Measurements from ENCODE around the gene BTNL8.
"Not testable (repeated sequence)": the region's sequence is repeated elsewhere in the genome, so short reads cannot be mapped to it uniquely, and the experiment has no call there.

BTNL8 gene

GRCh38 chr5:180885845-180886529 is 13.0 kb upstream of the BTNL8 start:
- not testable (repeated sequence) for H3K27ac ChIP-seq (ENCODE audit: low read depth, low read length); H3K9ac ChIP-seq (ENCODE audit: low read length); H3K4me1 ChIP-seq (ENCODE audit: control insufficient read depth, insufficient read depth, low read length); H3K36me3 ChIP-seq (ENCODE audit: control insufficient read depth, insufficient read depth, low read length); H3K9me3 ChIP-seq (ENCODE audit: control insufficient read depth, insufficient read depth, low read depth, low read length); H3K27me3 ChIP-seq (ENCODE audit: control insufficient read depth, insufficient read depth, low read length)
- peak overlapping the region; percentile 6; the same call in 1 of the 2 replicates for H3K4me3 ChIP-seq (ENCODE audit: low read depth, low read length)

DNA sequence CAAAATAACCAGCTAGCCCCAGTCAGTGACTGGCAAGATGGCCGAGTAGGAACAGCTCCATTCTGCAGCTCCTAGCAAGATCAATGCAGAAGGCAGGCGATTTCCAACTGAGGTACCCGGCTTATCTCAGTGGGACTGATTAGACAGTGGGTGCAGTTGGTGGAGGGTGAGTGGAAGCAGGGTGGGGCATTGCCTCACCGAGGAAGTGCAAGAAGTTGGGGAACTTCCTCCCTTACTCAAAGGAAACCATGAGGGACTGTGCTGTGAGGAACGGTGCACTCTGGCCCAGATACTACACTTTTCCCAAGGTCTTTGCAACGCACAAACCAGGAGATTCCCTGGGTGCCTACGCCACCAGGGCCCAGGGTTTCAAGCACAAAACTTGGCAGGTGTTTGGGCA is 9.6 kb upstream of the BTNL8 start:
- Histone ChIP-seq H3K9me3 (ENCODE audit: control insufficient read depth, insufficient read depth, low read depth, low read length) (peaks cover 2% of the 10 kb centered on the region; the same call in 1 of the 2 replicates), H3K36me3 (ENCODE audit: control insufficient read depth, insufficient read depth, low read length) (no peaks in the 10 kb centered on the region), H3K4me1 (ENCODE audit: control insufficient read depth, insufficient read depth, low read length) (no peaks in the 10 kb centered on the region), H3K9ac (ENCODE audit: low read length) (no peak overlapping the region), H3K27me3 (ENCODE audit: control insufficient read depth, insufficient read depth, low read length) (no peaks in the 10 kb centered on the region), H3K4me3 (ENCODE audit: low read depth, low read length) (no peak overlapping the region), H3K27ac (ENCODE audit: low read depth, low read length) (no peak overlapping the region)

GRCh38 chr5:180895330-180895729 is 3.6 kb upstream of the BTNL8 start:
- H3K9ac ChIP-seq (ENCODE audit: low read length); H3K27me3 ChIP-seq (ENCODE audit: control insufficient read depth, insufficient read depth, low read length); H3K4me3 ChIP-seq (ENCODE audit: low read depth, low read length); H3K9me3 ChIP-seq (ENCODE audit: control insufficient read depth, insufficient read depth, low read depth, low read length); H3K36me3 ChIP-seq (ENCODE audit: control insufficient read depth, insufficient read depth, low read length); H3K27ac ChIP-seq (ENCODE audit: low read depth, low read length); H3K4me1 ChIP-seq (ENCODE audit: control insufficient read depth, insufficient read depth, low read length): not testable (repeated sequence)

DNA sequence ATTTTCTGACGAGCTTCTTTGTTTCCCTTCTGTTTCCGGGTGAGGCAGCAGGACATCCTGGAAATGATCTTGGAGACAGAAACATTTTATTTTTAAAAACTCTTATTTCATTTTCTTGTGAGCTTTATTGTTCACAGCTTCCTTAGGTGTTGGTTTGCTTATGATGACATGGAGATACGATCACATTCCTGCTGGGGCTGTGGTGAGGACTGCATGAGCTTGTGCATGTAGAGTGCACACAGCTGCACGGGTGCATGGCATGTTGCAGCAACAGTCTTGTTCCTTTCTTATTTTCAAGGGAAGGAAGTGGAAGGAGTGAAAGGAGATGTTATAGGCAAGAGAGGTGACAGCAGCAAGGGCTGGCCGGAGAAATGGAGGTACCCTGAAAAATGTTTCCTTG is 1.2 kb downstream of the BTNL8 start:
- no peaks in the 10 kb centered on the region for H3K4me1 ChIP-seq (ENCODE audit: control insufficient read depth, insufficient read depth, low read length)
- no peaks in the 10 kb centered on the region for H3K9me3 ChIP-seq (ENCODE audit: control insufficient read depth, insufficient read depth, low read depth, low read length)
- H3K9ac ChIP-seq (ENCODE audit: low read length), result no peak overlapping the region
- H3K27ac ChIP-seq (ENCODE audit: low read depth, low read length), result no peak overlapping the region
- H3K36me3 ChIP-seq (ENCODE audit: control insufficient read depth, insufficient read depth, low read length), result no peaks in the 10 kb centered on the region
- H3K4me3 ChIP-seq (ENCODE audit: low read depth, low read length), result no peak overlapping the region
- no peaks in the 10 kb centered on the region for H3K27me3 ChIP-seq (ENCODE audit: control insufficient read depth, insufficient read depth, low read length)

DNA sequence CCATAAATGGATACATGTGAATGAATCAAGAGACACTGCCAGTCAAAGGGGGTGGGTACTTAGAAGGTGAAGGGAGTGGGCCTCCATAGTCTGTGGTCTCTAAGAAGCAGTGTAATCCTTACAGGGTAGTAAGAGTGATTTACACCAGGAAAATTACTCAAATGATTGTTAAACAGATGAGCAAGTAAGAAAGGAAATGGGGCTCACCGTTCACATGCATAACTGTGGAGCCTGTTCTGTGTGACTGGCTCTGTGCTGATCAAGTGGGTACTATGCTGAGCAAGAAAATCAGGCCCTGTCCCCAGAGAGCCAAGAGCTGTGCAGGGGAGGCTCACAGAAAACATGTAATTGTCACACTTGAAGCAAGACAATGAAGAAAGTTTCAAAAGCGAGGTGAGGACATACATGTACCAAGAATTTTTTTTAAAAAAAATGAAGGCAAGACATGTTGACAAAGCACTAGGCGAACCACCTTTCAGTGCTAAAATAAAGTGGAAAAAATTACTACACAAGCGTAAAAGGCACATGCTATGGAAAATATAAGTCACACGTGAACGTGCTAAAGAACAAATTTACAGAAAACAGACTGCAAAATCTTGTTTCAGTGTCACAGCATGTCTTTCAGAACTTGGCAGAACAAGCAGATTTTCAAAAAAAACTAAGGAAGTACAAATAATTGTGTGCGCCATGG is 2.5 kb downstream of the BTNL8 start:
- H3K4me1 ChIP-seq (ENCODE audit: control insufficient read depth, insufficient read depth, low read length), result no peaks in the 10 kb centered on the region
- no peaks in the 10 kb centered on the region for H3K9me3 ChIP-seq (ENCODE audit: control insufficient read depth, insufficient read depth, low read depth, low read length)
- H3K9ac ChIP-seq (ENCODE audit: low read length), result no peak overlapping the region
- H3K27ac ChIP-seq (ENCODE audit: low read depth, low read length), result no peak overlapping the region
- no peaks in the 10 kb centered on the region for H3K27me3 ChIP-seq (ENCODE audit: control insufficient read depth, insufficient read depth, low read length)
- H3K4me3 ChIP-seq (ENCODE audit: low read depth, low read length), result no peak overlapping the region
- H3K36me3 ChIP-seq (ENCODE audit: control insufficient read depth, insufficient read depth, low read length), result no peaks in the 10 kb centered on the region

GRCh38 chr5:180908400-180908799 is 9.4 kb downstream of the BTNL8 start:
- H3K27me3 ChIP-seq (ENCODE audit: control insufficient read depth, insufficient read depth, low read length), result no peaks in the 10 kb centered on the region
- peaks cover 4% of the 10 kb centered on the region for H3K9me3 ChIP-seq (ENCODE audit: control insufficient read depth, insufficient read depth, low read depth, low read length)
- no peaks in the 10 kb centered on the region for H3K36me3 ChIP-seq (ENCODE audit: control insufficient read depth, insufficient read depth, low read length)
- H3K27ac ChIP-seq (ENCODE audit: low read depth, low read length), result no peak overlapping the region
- H3K9ac ChIP-seq (ENCODE audit: low read length), result no peak overlapping the region
- peaks cover 8% of the 10 kb centered on the region for H3K4me1 ChIP-seq (ENCODE audit: control insufficient read depth, insufficient read depth, low read length)
- peak overlapping the region; percentile 21; the same call in 1 of the 2 replicates for H3K4me3 ChIP-seq (ENCODE audit: low read depth, low read length)

DNA sequence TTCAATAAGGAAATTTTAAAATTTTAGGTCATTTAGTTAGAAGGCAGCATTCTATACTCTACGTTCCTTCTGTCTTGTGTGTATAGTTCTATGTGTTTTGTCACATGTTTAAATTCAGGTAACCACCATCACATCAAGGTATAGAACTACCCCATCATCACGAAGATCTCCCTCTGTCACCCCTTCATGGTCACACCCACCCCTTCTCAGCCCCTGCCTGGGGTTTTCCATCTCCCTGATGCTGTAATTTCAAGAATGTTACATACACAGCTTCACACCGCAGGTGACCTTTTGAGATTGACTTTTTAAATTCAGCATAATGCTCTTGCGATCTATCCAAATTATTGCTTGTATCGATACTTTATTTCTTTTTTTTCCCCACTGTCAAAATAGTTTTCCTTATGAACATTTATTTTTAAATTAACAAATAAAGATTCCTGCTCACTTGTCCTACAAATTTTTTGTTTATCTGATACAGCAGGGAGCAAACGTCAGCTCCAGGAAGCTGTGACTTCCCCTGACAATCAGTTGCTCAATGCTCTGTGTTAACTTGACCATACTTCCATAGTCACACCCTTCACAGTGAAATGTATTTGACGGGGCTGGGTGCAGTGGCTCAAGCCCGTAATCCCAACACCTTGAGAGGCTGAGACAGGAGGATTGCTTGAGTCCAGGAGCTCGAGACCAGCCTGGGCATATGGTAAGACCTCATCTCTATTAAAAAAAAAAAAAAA is 10.2 kb downstream of the BTNL8 start:
- Histone ChIP-seq H3K27ac (ENCODE audit: low read depth, low read length) (no peak overlapping the region), H3K9me3 (ENCODE audit: control insufficient read depth, insufficient read depth, low read depth, low read length) (peaks cover 4% of the 10 kb centered on the region), H3K4me1 (ENCODE audit: control insufficient read depth, insufficient read depth, low read length) (peaks cover 8% of the 10 kb centered on the region), H3K9ac (ENCODE audit: low read length) (no peak overlapping the region), H3K36me3 (ENCODE audit: control insufficient read depth, insufficient read depth, low read length) (no peaks in the 10 kb centered on the region), H3K4me3 (ENCODE audit: low read depth, low read length) (no peak overlapping the region), H3K27me3 (ENCODE audit: control insufficient read depth, insufficient read depth, low read length) (no peaks in the 10 kb centered on the region)

GRCh38 chr5:180909782-180910181 is 10.8 kb downstream of the BTNL8 start:
- H3K36me3 ChIP-seq (ENCODE audit: control insufficient read depth, insufficient read depth, low read length), result no peaks in the 10 kb centered on the region
- H3K9me3 ChIP-seq (ENCODE audit: control insufficient read depth, insufficient read depth, low read depth, low read length), result peaks cover 4% of the 10 kb centered on the region
- peaks cover 8% of the 10 kb centered on the region for H3K4me1 ChIP-seq (ENCODE audit: control insufficient read depth, insufficient read depth, low read length)
- no peak overlapping the region for H3K4me3 ChIP-seq (ENCODE audit: low read depth, low read length)
- no peak overlapping the region for H3K9ac ChIP-seq (ENCODE audit: low read length)
- H3K27ac ChIP-seq (ENCODE audit: low read depth, low read length), result no peak overlapping the region
- no peaks in the 10 kb centered on the region for H3K27me3 ChIP-seq (ENCODE audit: control insufficient read depth, insufficient read depth, low read length)

GRCh38 chr5:180910182-180910581 is 11.2 kb downstream of the BTNL8 start:
- H3K4me1 ChIP-seq (ENCODE audit: control insufficient read depth, insufficient read depth, low read length), result peaks cover 8% of the 10 kb centered on the region
- no peak overlapping the region for H3K27ac ChIP-seq (ENCODE audit: low read depth, low read length)
- no peaks in the 10 kb centered on the region for H3K36me3 ChIP-seq (ENCODE audit: control insufficient read depth, insufficient read depth, low read length)
- peaks cover 4% of the 10 kb centered on the region for H3K9me3 ChIP-seq (ENCODE audit: control insufficient read depth, insufficient read depth, low read depth, low read length)
- no peak overlapping the region for H3K4me3 ChIP-seq (ENCODE audit: low read depth, low read length)
- H3K27me3 ChIP-seq (ENCODE audit: control insufficient read depth, insufficient read depth, low read length), result no peaks in the 10 kb centered on the region
- no peak overlapping the region for H3K9ac ChIP-seq (ENCODE audit: low read length)

- no peak overlapping the region for H3K4me3 ChIP-seq (ENCODE audit: low read depth, low read length)
Measured at GRCh38 chr5:180910735-180911134, 11.8 kb downstream of the BTNL8 start.

DNA sequence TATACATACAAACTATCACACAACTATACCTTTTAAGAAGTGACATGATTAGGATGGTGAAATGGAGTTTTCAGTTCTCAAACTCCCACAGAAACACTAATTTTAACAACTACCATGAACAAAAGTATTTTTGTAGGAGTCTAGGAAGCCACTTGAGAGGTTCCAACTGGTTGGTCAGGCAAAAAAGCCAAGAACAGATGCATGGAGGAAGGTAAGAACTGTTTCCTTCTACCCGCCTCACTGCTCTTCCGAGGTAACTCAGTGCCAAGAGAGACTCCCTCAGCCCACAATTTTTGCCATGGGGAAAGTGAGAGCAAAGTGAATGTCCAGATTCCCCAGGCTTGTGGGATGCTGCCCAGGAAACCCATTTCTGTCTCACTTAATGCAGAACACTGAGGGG is 15.7 kb downstream of the BTNL8 start:
- Histone ChIP-seq H3K9me3 (ENCODE audit: control insufficient read depth, insufficient read depth, low read depth, low read length) (0 out of 2 replicates have a peak, but pooled peaks cover 3% of the 10 kb centered on the region), H3K4me1 (ENCODE audit: control insufficient read depth, insufficient read depth, low read length) (peaks cover 13% of the 10 kb centered on the region), H3K27me3 (ENCODE audit: control insufficient read depth, insufficient read depth, low read length) (no peaks in the 10 kb centered on the region), H3K9ac (ENCODE audit: low read length) (no peak overlapping the region), H3K36me3 (ENCODE audit: control insufficient read depth, insufficient read depth, low read length) (no peaks in the 10 kb centered on the region), H3K4me3 (ENCODE audit: low read depth, low read length) (no peak overlapping the region), H3K27ac (ENCODE audit: low read depth, low read length) (no peak overlapping the region)

More at GRCh38 chr5:180910735-180911134, 11.8 kb downstream of the BTNL8 start:
- Histone ChIP-seq H3K27me3 (ENCODE audit: control insufficient read depth, insufficient read depth, low read length) (no peaks in the 10 kb centered on the region), H3K36me3 (ENCODE audit: control insufficient read depth, insufficient read depth, low read length) (no peaks in the 10 kb centered on the region), H3K27ac (ENCODE audit: low read depth, low read length) (no peak overlapping the region), H3K9ac (ENCODE audit: low read length) (no peak overlapping the region), H3K4me1 (ENCODE audit: control insufficient read depth, insufficient read depth, low read length) (peaks cover 8% of the 10 kb centered on the region), H3K9me3 (ENCODE audit: control insufficient read depth, insufficient read depth, low read depth, low read length) (peaks cover 5% of the 10 kb centered on the region)

Data from HUES6 (cell line).